GM18951 (cell line): ENCODE results near the gene NRG3.
"Not testable (repeated sequence)": the region's sequence is repeated elsewhere in the genome, so short reads cannot be mapped to it uniquely, and the experiment has no call there.

ENCODE experiments used
- POLR2A ChIP-seq: IDR thresholded peaks from 4 replicates; pipeline ENCODE4 v1.6.1; 2011; ENCODE audit warnings: mild to moderate bottlenecking; ENCODE audit not compliant: insufficient read length, insufficient read depth; ENCODE audit errors: extremely low read depth
- in situ Hi-C: fragments of 300-500 bp; cut with MboI; formaldehyde crosslinking; loops from one replicate; pipeline ENCODE4 v1.12.0; 2022; ENCODE audit warnings: low sequenced_read_pairs, mixed read lengths, inconsistent platforms; ENCODE audit not compliant: unreplicated experiment

NRG3 gene

GRCh38 chr10:82284180-82284579, 409.2 kb downstream of the NRG3 start:
- TF ChIP-seq POLR2A, result no peak
- in situ Hi-C loops, result no loop called here

DNA sequence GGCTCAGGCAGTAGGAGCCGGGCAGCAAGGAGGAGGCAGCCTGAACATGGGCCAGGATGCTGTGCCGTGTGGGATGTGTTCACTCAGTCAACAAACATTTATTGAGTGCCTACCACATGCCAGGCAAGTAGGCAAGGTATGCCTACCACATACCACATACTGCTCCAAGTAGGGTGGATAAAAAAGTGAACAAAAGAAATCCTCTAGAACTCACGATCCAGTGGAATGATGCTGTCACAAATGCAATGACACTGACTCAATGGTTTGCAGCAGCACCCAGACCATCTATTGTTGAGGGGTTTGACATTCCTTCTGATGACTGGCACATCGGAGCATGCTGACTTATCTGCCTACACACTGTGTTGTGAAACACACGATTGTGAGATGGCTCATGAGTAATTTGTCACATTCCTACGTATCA, 413.5 kb downstream of the NRG3 start:
- TF ChIP-seq POLR2A, result no peak

GRCh38 chr10:82289945-82290344, 415.0 kb downstream of the NRG3 start:
- in situ Hi-C loops, result no loop called here
- TF ChIP-seq POLR2A, result no peak

More for the DNA sequence above, 413.5 kb downstream of the NRG3 start:
- in situ Hi-C loops, result no loop called here

DNA sequence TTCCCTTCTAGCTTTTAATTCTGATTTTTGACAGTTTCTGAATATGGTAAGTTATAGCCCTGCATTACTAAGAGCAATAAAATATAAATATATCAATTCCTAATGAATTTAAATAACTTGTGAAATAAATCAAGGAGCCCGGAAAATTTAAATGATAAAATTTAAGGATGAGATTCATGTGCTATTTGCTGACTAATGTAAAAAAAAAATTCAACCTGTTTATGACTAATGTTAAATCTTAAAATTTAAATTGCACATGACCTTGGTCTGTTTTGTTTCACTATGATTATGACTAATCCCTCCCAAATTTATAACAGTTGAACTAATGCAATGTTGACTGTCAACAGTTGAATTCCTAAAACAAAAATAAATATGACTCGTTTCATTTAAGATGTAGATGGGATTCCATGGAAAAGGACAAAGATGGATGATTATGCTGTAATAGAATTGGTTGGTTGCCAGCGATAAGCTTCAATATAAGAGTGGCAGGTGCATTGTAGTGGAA, 419.9 kb downstream of the NRG3 start:
- no peak for TF ChIP-seq POLR2A
- in situ Hi-C loops, result no loop called here

DNA sequence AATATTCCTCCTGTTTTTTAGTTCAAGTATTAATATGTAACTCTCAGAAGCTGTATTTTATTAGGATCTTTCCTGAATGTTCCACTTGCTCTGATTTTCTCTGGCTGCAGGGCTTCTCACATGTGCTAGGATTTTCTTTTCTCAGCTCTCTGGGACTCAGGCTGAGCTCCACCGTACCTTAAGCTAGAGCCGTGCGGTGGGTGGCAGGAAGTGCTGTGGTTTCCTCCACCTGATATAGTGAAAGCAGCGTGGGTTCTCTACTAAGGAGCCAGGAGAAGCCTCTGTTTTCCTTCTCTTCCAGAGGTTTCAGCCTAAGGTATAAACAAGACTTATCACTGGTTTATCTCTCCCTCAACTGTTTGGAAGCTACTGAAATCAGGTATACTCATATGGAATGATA, 433.6 kb downstream of the NRG3 start:
- TF ChIP-seq POLR2A, result no peak
- in situ Hi-C loops, result no loop called here

DNA sequence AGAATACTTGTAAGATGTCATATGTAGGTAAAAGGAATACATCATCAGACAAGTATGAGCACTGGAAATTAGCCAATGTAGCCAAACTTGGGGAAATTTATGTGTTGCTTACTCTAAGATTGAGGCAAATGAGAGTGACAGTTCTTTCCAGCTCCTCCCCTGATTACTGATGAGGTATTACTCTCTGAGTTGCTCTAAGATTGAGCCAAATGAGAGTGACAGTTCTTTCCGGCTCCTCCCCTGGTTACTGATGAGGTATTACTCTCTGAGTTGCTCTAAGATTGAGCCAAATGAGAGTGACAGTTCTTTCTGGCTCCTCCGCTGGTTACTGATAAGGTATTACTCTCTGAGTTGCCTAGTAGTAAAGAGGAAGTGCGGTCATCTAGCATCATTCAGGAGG, 435.8 kb downstream of the NRG3 start:
- TF ChIP-seq POLR2A, result no peak
- in situ Hi-C loops, result no loop called here

DNA sequence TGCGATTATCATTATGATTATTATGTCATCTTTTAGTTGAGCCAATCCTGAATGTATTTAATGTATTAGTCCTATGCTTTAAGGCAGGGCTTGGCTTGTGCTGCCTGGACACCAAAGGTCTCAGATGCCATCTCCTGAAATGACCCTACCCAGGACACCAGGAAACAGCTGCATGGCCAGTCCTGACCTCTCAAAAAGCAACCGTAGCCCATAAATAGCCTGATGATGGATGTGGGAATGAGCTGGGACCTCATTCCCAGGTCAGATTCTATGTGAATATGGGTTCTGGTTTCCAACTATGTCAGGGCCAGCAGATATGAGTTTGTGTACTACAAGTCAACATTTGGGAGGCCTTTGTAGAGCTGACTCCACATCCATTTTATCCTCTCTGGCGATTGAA, 438.4 kb downstream of the NRG3 start:
- TF ChIP-seq POLR2A, result no peak
- in situ Hi-C loops, result no loop called here

- no peak for TF ChIP-seq POLR2A
- in situ Hi-C loops, result no loop called here
Observed at GRCh38 chr10:82318534-82318933, 443.5 kb downstream of the NRG3 start.

DNA sequence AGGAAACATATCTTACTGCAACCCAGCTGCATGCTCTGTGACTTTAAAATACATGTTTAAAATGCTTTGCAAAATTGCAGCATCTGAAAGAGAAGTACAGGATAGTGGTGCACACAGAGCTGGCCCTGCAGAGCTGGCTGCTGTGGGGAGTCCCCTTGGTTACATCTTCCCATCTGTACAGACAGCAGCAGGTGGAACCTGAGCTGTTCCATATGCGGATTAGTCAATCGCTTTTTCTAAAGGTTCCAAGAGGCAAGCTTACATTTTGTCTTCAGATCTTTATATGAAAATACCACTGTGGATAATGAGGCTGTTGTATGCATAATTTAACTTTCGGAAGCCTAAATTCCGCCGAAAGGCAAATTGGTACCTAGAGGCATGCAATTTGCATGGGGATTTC, 444.1 kb downstream of the NRG3 start:
- TF ChIP-seq POLR2A, result no peak
- in situ Hi-C loops, result no loop called here

GRCh38 chr10:82319562-82319961, 444.6 kb downstream of the NRG3 start:
- TF ChIP-seq POLR2A, result no peak
- in situ Hi-C loops, result no loop called here

GRCh38 chr10:82321724-82322123, 446.7 kb downstream of the NRG3 start:
- in situ Hi-C loops, result no loop called here
- no peak for TF ChIP-seq POLR2A

- TF ChIP-seq POLR2A, result no peak
- in situ Hi-C loops, result no loop called here
Observed at GRCh38 chr10:82331716-82332115, 456.7 kb downstream of the NRG3 start.

- in situ Hi-C loops, result no loop called here
- TF ChIP-seq POLR2A, result no peak
Observed at GRCh38 chr10:82335831-82336230, 460.8 kb downstream of the NRG3 start.

- TF ChIP-seq POLR2A, result no peak
- in situ Hi-C loops, result no loop called here
Observed at GRCh38 chr10:82340166-82340565, 465.2 kb downstream of the NRG3 start.

- in situ Hi-C loops, result not testable (repeated sequence)
Observed at GRCh38 chr10:82349590-82349989, 474.6 kb downstream of the NRG3 start.

DNA sequence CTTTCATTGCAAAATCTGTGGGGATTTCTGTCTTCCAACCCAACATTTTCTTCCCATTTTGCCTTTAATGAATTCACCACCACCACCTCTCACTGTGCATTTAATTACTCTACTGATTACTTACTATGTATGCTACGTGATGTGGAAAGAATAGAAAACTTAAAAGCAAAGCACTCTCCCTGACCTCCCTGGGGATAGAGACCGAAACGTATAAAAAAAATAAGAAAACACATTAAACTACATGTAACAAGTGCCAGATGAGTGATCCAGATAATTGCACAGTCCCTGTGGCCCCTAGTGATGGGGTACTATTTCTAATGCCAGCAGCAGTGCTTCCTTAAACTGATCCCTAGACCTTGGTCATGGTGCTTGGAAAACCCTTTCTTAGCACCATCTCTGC, 478.4 kb downstream of the NRG3 start:
- TF ChIP-seq POLR2A, result no peak
- in situ Hi-C loops, result no loop called here
